Measurements from ENCODE around the gene GTF2IRD2.
"Not testable (repeated sequence)": the region's sequence is repeated elsewhere in the genome, so short reads cannot be mapped to it uniquely, and the experiment has no call there.

Gene GTF2IRD2

DNA sequence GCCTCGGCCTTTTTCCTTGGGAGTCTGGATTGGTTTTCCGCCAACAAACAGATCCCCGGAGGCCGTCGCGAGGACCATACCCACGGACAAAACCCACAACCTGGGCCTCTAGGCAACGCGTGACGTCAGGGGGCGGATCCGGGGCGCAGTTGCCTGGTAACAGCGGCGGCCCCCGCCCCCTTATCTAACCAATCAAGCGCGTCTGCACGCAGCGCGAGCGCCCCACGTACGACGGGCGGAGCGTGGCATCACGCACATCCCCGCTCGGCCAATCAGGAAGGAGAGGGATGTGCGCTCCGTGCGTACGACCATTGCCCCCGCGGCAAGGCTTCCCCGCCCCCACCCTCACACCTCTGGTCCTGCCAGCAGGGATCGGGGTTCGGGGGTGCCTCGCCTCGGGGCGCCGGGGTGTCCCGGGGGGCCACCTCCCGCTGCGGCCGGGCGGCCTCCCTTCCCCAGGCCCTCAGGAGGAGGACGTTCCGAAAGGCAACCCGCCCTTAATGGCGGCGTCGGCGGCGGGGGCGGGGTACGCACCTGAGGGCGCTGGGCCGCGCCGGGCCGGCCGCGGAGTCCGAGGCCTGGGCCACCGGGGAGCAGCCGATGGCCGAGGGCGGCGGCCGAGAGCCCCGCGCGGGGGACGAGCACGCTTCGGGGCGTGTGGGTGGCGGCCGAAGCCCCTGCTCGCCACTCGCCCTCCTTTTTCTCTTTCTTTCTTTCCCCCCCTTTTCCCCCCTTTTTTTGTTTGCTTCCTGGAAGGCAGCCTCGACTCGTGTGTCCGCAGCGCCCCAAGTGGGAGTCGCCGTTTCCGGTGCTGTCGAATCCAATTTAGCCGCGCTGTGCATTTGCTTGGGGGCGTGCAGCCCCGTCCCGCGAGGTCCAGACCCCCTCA is at the start of gene GTF2IRD2:
TSS of gene GTF2IRD2 (minus strand) at position 773 of the 889 bp plus-strand sequence. CDS start 15,227 bp downstream, outside the sequence.
- DNase-seq, result not testable (repeated sequence)

DNA sequence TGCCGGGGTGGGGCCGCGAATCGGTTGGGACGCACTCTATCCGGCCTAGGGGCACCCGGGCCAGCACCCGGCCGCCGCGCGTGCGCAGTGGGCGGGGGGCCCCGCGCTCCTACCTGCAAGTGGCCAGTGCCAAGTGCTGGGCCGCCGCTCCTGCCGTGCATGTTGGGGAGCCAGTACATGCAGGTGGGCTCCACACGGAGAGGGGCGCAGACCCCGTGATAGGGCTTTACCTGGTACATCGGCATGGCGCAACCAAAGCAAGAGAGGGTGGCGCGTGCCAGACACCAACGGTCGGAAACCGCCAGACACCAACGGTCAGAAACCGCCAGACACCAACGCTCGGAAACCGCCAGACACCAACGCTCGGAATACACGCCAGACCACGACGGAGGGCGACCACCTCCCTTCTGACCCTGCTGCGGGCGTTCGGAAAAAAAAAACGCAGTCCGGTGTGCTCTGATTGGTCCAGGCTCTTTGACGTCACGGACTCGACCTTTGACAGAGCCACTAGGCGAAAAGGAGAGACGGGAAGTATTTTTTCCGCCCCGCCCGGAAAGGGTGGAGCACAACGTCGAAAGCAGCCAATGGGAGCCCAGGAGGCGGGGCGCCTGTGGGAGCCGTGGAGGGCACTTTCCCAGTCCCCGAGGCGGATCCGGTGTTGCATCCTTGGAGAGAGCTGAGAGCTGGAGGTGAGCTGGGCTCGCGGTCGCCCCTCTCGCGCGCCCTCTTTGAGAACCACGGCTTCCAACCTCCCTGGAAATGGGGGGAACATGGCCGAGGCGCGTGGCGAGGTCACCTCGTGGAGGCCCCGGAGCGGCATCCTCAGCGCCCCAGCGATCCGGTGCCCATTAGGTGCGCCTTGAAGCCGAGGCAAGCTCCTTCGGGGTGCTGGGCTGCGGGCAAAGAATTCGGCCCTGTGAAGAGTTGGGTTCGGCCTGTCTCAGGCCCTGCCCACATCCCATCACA is 39.0 kb upstream of the GTF2IRD2 start:
- peak; percentile 70 to 79 for DNase-seq

GRCh38 chr7:74889518-74890129 is 38.2 kb upstream of the GTF2IRD2 start:
- DNase-seq, result not testable (repeated sequence)

DNA sequence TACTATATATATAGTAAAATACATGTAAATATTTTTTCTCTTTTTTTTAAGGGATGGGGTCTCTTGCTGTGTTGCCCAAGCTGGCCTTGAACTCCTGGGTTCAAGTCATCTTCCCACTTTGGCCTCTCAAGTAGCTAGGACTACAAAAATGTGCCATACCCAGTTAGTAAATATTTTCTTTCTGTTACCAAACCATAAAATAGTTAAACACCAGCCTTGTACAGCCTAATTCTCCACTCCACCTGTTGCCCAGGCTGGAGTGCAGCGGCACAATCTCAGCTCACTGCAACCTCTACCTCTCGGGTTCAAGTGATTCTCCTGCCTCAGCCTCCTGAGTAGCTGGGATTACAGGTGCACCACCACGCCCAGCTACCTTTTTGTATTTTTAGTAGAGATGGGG is 33.9 kb upstream of the GTF2IRD2 start:
- DNase-seq, result not testable (repeated sequence)

- DNase-seq, result not testable (repeated sequence)
Observed at GRCh38 chr7:74882110-74882509, 30.7 kb upstream of the GTF2IRD2 start.

DNA sequence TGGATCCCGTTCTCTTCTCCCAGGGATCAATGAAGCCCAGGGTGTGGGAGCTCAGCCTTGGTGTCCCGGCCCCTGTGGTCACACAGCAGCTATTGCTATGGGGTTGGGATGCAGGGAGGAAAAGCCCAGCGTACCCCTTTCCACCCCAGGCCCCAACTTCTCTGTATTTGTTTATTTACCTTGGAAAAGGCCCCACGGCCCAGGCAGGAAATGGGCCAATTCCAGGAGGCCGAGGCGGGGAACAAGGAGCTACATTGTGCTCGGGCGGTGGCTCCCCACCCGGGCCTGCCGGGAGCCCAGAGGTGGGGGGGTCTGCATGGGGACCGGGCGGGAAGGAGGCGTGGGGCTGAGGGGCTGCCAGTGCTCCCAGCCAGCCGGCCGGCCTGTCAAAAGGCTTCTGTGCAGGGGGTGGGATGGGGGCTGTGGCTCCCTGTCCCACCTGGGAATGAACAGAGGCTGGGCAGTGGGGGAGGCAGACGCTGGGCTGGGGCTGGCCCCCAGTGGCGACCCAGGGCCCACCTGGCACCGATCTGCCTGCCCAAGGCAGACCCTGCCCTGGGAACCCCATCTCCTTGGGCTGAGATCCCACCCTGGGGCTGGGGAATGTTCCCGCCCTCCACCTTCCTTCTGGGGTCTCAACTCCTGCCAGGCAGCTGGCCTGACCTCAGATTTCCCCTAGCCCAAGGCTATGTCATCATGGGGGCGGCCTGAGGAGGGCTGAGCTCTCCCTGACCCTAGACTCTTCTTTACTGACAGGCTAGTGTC is 23.5 kb upstream of the GTF2IRD2 start:
- not testable (repeated sequence) for DNase-seq

GRCh38 chr7:74874104-74874747 is 22.8 kb upstream of the GTF2IRD2 start:
- not testable (repeated sequence) for DNase-seq

DNA sequence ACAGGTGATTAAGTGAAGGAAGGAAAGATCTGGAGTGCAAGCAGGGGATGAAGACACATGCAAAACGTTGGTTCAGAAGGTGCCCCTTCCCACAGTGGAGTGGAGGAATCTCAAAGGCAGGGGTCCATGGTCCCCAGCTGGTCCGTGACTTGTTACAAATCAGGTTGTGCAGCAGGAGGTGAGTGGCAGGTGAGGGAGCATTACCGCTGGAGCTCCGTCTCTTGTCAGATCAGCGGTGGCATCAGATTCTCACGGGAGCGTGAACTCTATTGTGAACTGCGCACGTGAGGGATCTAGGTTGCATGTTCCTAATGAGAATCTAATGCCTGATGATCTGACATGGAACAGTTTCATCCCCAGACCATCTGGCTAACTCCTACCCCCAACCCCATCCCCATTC is 21.1 kb upstream of the GTF2IRD2 start:
- not testable (repeated sequence) for DNase-seq

GRCh38 chr7:74865777-74866176 is 14.4 kb upstream of the GTF2IRD2 start:
- not testable (repeated sequence) for DNase-seq

GRCh38 chr7:74849853-74850252 is 1.6 kb downstream of the GTF2IRD2 start:
- not testable (repeated sequence) for DNase-seq

DNA sequence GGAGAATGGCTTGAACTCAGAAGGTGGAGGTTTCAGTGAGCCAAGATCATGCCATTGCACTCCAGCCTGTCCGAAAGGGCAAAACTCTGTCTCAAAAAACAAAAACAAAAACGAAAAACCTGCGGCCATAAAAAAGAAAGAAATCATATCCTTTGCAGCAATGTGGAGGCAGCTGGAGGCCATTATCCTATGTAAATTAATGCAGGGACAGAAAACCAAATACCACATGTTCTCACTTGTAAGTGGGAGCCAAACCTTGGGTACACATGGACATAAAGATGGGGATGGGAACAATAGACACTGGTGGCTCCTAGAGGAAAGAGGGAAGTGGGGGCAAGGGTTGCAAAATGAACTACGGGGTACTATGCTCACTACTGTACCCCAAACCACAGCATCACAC is 21.0 kb downstream of the GTF2IRD2 start:
- not testable (repeated sequence) for DNase-seq

DNA sequence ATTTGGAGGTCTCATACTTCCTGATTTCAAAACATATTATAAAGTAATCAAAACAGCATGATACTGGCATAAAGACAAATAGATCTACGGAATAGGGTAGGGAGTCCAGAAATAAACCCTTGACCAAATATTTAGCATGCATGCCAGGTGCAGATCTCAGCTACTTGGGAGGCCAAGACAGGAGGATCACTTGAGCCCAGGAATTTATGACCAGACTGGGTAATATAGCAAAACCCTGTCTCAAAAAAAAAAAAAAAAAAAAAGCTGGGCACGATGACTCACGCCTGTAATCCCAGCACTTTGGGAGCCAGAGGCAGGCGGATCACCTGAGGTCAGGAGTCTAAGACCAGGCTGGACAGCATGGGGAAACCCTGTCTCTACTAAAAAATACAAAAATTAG is 21.4 kb downstream of the GTF2IRD2 start:
- not testable (repeated sequence) for DNase-seq

DNA sequence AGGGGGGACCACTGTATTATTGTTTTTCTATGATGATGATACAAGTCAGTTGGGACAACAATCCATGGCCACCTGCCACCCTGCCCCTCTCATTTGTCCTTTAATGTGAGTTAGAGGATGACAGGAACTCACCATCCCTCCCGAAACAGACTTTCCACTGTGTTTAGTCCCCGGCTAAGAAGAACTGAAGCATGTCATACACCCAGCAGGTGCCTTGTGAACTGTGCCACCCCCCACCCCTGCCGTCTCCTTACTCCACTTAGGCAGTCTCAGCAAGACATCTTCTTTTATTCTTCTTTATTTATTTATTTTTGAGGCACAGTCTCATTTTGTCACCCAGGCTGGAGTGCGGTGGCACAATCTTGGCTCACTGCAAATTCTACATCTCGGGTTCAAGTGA is 30.1 kb downstream of the GTF2IRD2 start:
- not testable (repeated sequence) for DNase-seq

- not testable (repeated sequence) for DNase-seq
Observed at GRCh38 chr7:74820146-74820805, 31.1 kb downstream of the GTF2IRD2 start.

DNA sequence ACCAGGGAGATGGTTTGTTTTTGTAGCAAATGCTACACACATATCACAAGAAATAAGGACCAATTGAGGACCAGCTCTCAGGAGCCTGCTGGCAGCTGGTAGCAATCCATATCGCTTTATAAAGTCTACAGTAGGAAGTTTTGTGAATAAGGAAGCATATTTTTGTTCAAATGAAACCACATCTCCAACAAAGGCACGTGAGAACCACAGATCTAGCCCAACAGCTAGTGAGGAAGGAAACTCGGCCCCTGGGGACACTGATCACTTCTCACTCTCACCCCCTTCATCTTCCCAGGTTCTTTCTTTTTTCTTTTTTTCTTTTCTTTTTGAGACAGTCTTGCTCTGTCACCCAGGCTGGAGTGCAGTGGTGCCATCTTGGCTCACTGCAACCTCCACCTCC is 35.5 kb downstream of the GTF2IRD2 start:
- not testable (repeated sequence) for DNase-seq

DNA sequence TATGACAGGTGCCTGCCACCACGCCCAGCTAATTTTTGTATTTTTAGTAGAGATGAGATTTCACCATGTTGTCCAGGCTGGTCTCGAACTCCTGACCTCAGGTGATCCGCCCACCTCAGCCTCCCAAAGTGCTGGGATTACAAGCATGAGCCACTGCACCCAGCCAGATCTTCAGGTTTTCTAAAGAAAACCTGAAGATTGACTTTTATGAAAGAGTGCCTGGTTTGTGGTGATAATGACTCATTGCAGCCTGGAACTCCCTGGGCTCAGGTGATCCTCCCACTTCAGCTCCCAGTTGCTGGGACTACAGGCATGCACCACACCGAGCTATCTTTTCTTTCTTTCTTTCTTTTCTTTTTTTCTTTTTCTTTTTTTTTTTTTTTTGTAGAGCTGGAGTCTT is 52.8 kb downstream of the GTF2IRD2 start:
- DNase-seq, result not testable (repeated sequence)

DNA sequence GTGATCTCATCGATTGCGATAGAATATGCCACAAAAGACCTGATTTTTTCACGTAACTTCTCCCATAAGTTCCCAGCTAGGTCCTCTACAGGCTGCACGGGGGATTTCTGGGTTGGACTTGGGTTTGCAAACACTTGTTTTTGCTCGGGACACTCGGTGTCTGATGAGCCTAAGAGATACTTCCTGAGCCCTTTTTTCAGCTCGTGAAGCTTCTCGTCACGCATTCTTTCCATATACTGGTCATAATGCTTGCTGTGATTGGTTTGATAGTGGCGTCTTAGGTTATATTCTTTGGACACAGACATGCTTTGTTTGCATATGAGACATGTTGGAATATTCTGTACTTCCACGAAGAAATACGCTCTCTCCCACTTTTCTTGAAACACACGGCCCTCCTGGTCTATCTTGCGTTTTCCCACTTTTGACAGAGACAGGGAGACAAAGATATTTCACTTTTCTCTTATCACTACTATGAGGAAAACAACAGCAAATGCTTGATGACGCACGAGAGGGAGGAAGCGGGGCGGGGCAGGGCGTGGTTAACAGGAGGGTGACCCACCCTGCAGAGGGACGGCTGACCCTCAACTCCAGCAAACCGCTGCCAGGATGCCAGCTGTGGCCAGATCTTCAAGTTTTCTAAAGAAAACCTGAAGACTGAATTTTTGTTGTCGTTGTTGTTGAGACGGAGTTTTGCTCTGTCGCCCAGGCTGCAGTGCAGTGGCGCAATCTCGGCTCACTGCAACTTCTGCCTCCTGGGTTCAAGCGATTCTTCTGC is 53.4 kb downstream of the GTF2IRD2 start:
- not testable (repeated sequence) for DNase-seq

- DNase-seq, result not testable (repeated sequence)
Observed at GRCh38 chr7:74789200-74789736, 62.1 kb downstream of the GTF2IRD2 start.

DNA sequence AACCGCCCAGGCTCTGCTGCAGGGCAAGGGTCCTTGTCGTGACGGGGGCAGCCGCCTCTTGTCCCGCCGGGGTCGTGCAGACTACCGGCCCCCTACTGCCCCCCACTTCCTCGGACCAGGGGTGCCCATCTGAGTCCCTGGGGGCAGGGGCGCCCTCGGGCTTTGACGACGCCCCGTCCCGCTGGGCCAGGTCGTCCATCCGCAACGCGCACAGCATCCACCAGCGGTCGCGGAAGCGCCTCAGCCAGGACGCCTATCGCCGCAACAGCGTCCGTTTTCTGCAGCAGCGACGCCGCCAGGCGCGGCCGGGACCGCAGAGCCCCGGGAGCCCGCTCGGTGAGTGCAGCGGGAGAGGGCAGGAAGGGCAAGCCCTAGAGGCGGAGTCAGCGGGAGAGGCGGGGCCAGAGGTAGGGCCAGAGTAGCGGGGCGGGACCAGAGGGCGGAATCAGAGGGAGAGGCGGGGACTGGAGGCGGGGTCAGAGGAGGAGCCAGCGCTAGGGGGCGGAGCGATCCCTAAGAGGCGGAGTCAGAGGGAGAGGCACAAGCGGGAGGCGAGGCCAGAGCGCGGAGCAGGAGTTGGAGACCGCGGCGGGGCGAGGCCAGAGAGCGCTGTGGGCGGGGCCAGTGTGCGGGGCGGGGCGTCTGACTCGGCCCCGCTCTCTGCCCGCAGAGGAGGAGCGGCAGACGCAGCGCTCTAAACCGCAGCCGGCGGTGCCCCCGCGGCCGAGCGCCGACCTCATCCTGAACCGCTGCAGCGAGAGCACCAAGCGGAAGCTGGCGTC is 62.8 kb downstream of the GTF2IRD2 start:
- DNase-seq, result peak; percentile 93
